Measurements from ENCODE around the gene DNAI2.
"Not testable (repeated sequence)": the region's sequence is repeated elsewhere in the genome, so short reads cannot be mapped to it uniquely, and the experiment has no call there.

Gene DNAI2

GRCh38 chr17:74274709-74275340 is 791 bp downstream of the DNAI2 start:
- peaks cover 62% of the 10 kb centered on the region for H3K4me1 Mint-ChIP-seq (ENCODE audit: low read depth)
- peaks cover 61% of the 10 kb centered on the region for H3K27me3 Mint-ChIP-seq
- H3K27ac Mint-ChIP-seq = peak overlapping the region; percentile 43
- peak overlapping the region; percentile 34 for H3K4me3 Mint-ChIP-seq
- intact Hi-C loops (cut with micrococcal nuclease) = no loop called here
- H3K9me3 Mint-ChIP-seq = no peaks in the 10 kb centered on the region
- H3K36me3 Mint-ChIP-seq (ENCODE audit: low read depth) = no peaks in the 10 kb centered on the region

- Mint-ChIP-seq H3K4me3 (no peak overlapping the region), H3K27me3 (peaks cover 49% of the 10 kb centered on the region), H3K36me3 (ENCODE audit: low read depth) (no peaks in the 10 kb centered on the region), H3K4me1 (ENCODE audit: low read depth) (peaks cover 67% of the 10 kb centered on the region), H3K27ac (peak overlapping the region; percentile 50), H3K9me3 (no peaks in the 10 kb centered on the region)
- intact Hi-C loops (cut with micrococcal nuclease) = no loop called here
Measured at GRCh38 chr17:74276051-74276476, 2.0 kb downstream of the DNAI2 start.

- peaks cover 47% of the 10 kb centered on the region for H3K27me3 Mint-ChIP-seq
- no peaks in the 10 kb centered on the region for H3K36me3 Mint-ChIP-seq (ENCODE audit: low read depth)
- H3K9me3 Mint-ChIP-seq = no peaks in the 10 kb centered on the region
- peak overlapping the region; percentile 50 for H3K27ac Mint-ChIP-seq
- peaks cover 65% of the 10 kb centered on the region for H3K4me1 Mint-ChIP-seq (ENCODE audit: low read depth)
- H3K4me3 Mint-ChIP-seq = no peak overlapping the region
- intact Hi-C loops (cut with micrococcal nuclease) = no loop called here
Measured at GRCh38 chr17:74276541-74277009, 2.5 kb downstream of the DNAI2 start.

GRCh38 chr17:74277935-74278334 is 3.9 kb downstream of the DNAI2 start:
- no peak overlapping the region for H3K27ac Mint-ChIP-seq
- H3K27me3 Mint-ChIP-seq = peaks cover 38% of the 10 kb centered on the region
- H3K36me3 Mint-ChIP-seq (ENCODE audit: low read depth) = no peaks in the 10 kb centered on the region
- H3K4me3 Mint-ChIP-seq = no peak overlapping the region
- H3K4me1 Mint-ChIP-seq (ENCODE audit: low read depth) = peaks cover 69% of the 10 kb centered on the region
- intact Hi-C loops (cut with micrococcal nuclease) = no loop called here
- H3K9me3 Mint-ChIP-seq = no peaks in the 10 kb centered on the region

- intact Hi-C loops (cut with micrococcal nuclease) = loop anchor here (5.0 kb wide), 1 partner anchor 67 kb away; the partner anchor contains the start of gene TTYH2
- not testable (repeated sequence) for H3K4me3 Mint-ChIP-seq; H3K9me3 Mint-ChIP-seq; H3K36me3 Mint-ChIP-seq (ENCODE audit: low read depth)
- peak overlapping the region; percentile 67 for H3K27ac Mint-ChIP-seq
- H3K4me1 Mint-ChIP-seq (ENCODE audit: low read depth) = peaks cover 61% of the 10 kb centered on the region
- H3K27me3 Mint-ChIP-seq = peaks cover 23% of the 10 kb centered on the region
Measured at GRCh38 chr17:74279617-74280016, 5.6 kb downstream of the DNAI2 start.

GRCh38 chr17:74280093-74280513 is 6.1 kb downstream of the DNAI2 start:
- no peak overlapping the region for H3K4me3 Mint-ChIP-seq
- peaks cover 61% of the 10 kb centered on the region for H3K4me1 Mint-ChIP-seq (ENCODE audit: low read depth)
- H3K27me3 Mint-ChIP-seq = peaks cover 24% of the 10 kb centered on the region
- intact Hi-C loops (cut with micrococcal nuclease) = loop anchor here (5.0 kb wide), 1 partner anchor 68 kb away; the partner anchor contains the start of gene TTYH2
- H3K36me3 Mint-ChIP-seq (ENCODE audit: low read depth) = no peaks in the 10 kb centered on the region
- peak overlapping the region; percentile 67 for H3K27ac Mint-ChIP-seq
- no peaks in the 10 kb centered on the region for H3K9me3 Mint-ChIP-seq

- no peaks in the 10 kb centered on the region for H3K36me3 Mint-ChIP-seq (ENCODE audit: low read depth)
- intact Hi-C loops (cut with micrococcal nuclease) = loop anchor here (5.0 kb wide), 1 partner anchor 69 kb away; the partner anchor contains the start of gene TTYH2
- peaks cover 11% of the 10 kb centered on the region for H3K27me3 Mint-ChIP-seq
- no peak overlapping the region for H3K4me3 Mint-ChIP-seq
- H3K27ac Mint-ChIP-seq = no peak overlapping the region
- peaks cover 51% of the 10 kb centered on the region for H3K4me1 Mint-ChIP-seq (ENCODE audit: low read depth)
- no peaks in the 10 kb centered on the region for H3K9me3 Mint-ChIP-seq
Measured at GRCh38 chr17:74281799-74282198, 7.8 kb downstream of the DNAI2 start.

GRCh38 chr17:74282274-74282586 is 8.2 kb downstream of the DNAI2 start:
- H3K9me3 Mint-ChIP-seq; H3K36me3 Mint-ChIP-seq (ENCODE audit: low read depth); H3K4me3 Mint-ChIP-seq: not testable (repeated sequence)
- intact Hi-C loops (cut with micrococcal nuclease) = loop anchor here (5.0 kb wide), 1 partner anchor 70 kb away; the partner anchor contains the start of gene TTYH2
- peaks cover 50% of the 10 kb centered on the region for H3K4me1 Mint-ChIP-seq (ENCODE audit: low read depth)
- peaks cover 10% of the 10 kb centered on the region for H3K27me3 Mint-ChIP-seq
- H3K27ac Mint-ChIP-seq = peak overlapping the region; percentile 83

GRCh38 chr17:74282587-74283370 is 8.7 kb downstream of the DNAI2 start:
- no peak overlapping the region for H3K4me3 Mint-ChIP-seq
- intact Hi-C loops (cut with micrococcal nuclease) = loop anchor here (5.0 kb wide), 1 partner anchor 70 kb away; the partner anchor contains the start of gene TTYH2

GRCh38 chr17:74283371-74283673 is 9.3 kb downstream of the DNAI2 start:
- Mint-ChIP-seq H3K9me3 (no peaks in the 10 kb centered on the region), H3K27me3 (peaks cover 10% of the 10 kb centered on the region), H3K4me1 (ENCODE audit: low read depth) (peaks cover 47% of the 10 kb centered on the region), H3K36me3 (ENCODE audit: low read depth) (no peaks in the 10 kb centered on the region), H3K4me3 (no peak overlapping the region), H3K27ac (peak overlapping the region; percentile 83)
- intact Hi-C loops (cut with micrococcal nuclease) = loop anchor here (5.0 kb wide), 1 partner anchor 71 kb away; the partner anchor contains the start of gene TTYH2

More at GRCh38 chr17:74282587-74283370, 8.7 kb downstream of the DNAI2 start:
- Mint-ChIP-seq H3K36me3 (ENCODE audit: low read depth) (no peaks in the 10 kb centered on the region), H3K27ac (peak overlapping the region; percentile 83), H3K4me1 (ENCODE audit: low read depth) (peaks cover 46% of the 10 kb centered on the region), H3K9me3 (no peaks in the 10 kb centered on the region), H3K27me3 (peaks cover 10% of the 10 kb centered on the region)

GRCh38 chr17:74287031-74287602 is 13.1 kb downstream of the DNAI2 start:
- Mint-ChIP-seq H3K27me3 (peaks cover 13% of the 10 kb centered on the region), H3K36me3 (ENCODE audit: low read depth) (no peaks in the 10 kb centered on the region), H3K4me1 (ENCODE audit: low read depth) (peaks cover 49% of the 10 kb centered on the region), H3K4me3 (no peak overlapping the region), H3K9me3 (no peaks in the 10 kb centered on the region), H3K27ac (no peak overlapping the region)
- intact Hi-C loops (cut with micrococcal nuclease) = no loop called here

GRCh38 chr17:74288785-74289184 is 14.8 kb downstream of the DNAI2 start:
- no peaks in the 10 kb centered on the region for H3K36me3 Mint-ChIP-seq (ENCODE audit: low read depth)
- peaks cover 13% of the 10 kb centered on the region for H3K27me3 Mint-ChIP-seq
- H3K27ac Mint-ChIP-seq = peak overlapping the region; percentile 54
- intact Hi-C loops (cut with micrococcal nuclease) = no loop called here
- H3K4me3 Mint-ChIP-seq = no peak overlapping the region
- peaks cover 36% of the 10 kb centered on the region for H3K4me1 Mint-ChIP-seq (ENCODE audit: low read depth)
- no peaks in the 10 kb centered on the region for H3K9me3 Mint-ChIP-seq

GRCh38 chr17:74289688-74290087 is 15.7 kb downstream of the DNAI2 start:
- H3K4me1 Mint-ChIP-seq (ENCODE audit: low read depth) = peaks cover 34% of the 10 kb centered on the region
- H3K36me3 Mint-ChIP-seq (ENCODE audit: low read depth) = no peaks in the 10 kb centered on the region
- intact Hi-C loops (cut with micrococcal nuclease) = no loop called here
- H3K4me3 Mint-ChIP-seq = no peak overlapping the region
- peak overlapping the region; percentile 54 for H3K27ac Mint-ChIP-seq
- no peaks in the 10 kb centered on the region for H3K9me3 Mint-ChIP-seq
- peaks cover 10% of the 10 kb centered on the region for H3K27me3 Mint-ChIP-seq

- H3K36me3 Mint-ChIP-seq (ENCODE audit: low read depth) = no peaks in the 10 kb centered on the region
- no peak overlapping the region for H3K4me3 Mint-ChIP-seq
- intact Hi-C loops (cut with micrococcal nuclease) = no loop called here
- peak overlapping the region; percentile 54 for H3K27ac Mint-ChIP-seq
- no peaks in the 10 kb centered on the region for H3K9me3 Mint-ChIP-seq
- H3K4me1 Mint-ChIP-seq (ENCODE audit: low read depth) = peaks cover 29% of the 10 kb centered on the region
- H3K27me3 Mint-ChIP-seq = peaks cover 5% of the 10 kb centered on the region
Measured at GRCh38 chr17:74290340-74290739, 16.3 kb downstream of the DNAI2 start.
